ENCODE results near the gene CLEC1B.
"Not testable (repeated sequence)": the region's sequence is repeated elsewhere in the genome, so short reads cannot be mapped to it uniquely, and the experiment has no call there.

CLEC1B gene

GRCh38 chr12:9973949-9974348 is 25.0 kb downstream of the CLEC1B start:
- DNase-seq, result no peak

DNA sequence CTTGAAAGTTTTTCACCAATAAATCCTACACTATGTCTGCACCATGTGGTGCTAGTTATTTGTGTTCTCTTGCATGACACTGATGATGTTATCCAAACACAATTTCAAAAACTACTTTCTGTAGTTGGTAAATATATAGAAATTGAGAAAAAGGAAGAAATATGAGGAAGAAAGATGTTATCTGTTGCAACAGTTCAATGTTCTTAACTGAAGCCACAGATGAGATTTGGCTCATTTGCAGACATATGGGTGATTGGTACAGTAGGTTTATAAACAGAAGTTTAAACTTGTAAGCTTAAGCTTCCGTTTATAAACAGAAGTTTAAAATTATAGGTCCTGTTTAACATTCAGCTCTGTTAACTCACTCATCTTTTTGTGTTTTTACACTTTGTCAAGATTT is 27.7 kb downstream of the CLEC1B start, which contains the start of gene CLEC12A:
Gene CLEC12A, plus strand, starts transcription at position 229 of the 400 bp plus-strand sequence. CDS start 188 bp downstream, outside the sequence.
- DNase-seq, result no peak

DNA sequence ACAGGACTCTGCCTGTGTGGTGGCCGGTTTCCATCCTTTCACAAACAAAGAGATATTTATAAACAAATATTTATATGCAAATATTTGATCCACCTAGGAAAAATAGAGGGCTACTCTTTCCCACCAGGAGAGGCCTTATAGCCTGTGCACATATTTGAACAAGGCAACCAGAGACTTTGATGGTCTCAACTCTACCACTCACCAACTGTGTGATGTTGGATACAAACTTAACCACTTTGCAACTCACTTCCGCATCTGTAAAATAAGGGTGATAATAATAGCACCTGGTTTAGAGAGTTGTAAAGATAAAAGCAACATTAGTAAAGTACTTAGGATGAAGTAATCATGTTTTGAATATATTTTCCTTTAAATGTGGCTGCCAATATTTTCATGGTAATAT is 29.2 kb downstream of the CLEC1B start:
- DNase-seq, result no peak

- DNase-seq, result no peak
Observed at GRCh38 chr12:9961901-9962300, 37.0 kb downstream of the CLEC1B start.

DNA sequence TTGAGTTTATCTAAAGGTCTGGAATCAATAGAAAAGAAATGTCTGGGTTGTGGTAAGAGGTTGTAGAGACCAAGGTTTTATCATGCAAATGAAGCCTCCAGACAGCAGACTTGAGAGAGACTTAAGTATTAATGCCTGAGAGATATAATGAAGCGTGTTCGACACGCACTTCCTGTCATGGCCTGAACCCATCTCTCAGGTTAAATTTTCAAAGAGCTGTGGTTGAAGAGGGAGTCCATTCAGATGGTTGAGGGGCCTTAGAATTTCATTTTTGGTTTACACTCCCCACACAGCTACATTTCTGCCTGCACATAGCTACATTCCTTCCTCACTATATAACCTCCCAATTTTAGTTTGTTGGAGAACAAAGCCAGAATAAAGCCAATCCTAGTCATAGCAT is 37.8 kb downstream of the CLEC1B start:
- no peak for DNase-seq

DNA sequence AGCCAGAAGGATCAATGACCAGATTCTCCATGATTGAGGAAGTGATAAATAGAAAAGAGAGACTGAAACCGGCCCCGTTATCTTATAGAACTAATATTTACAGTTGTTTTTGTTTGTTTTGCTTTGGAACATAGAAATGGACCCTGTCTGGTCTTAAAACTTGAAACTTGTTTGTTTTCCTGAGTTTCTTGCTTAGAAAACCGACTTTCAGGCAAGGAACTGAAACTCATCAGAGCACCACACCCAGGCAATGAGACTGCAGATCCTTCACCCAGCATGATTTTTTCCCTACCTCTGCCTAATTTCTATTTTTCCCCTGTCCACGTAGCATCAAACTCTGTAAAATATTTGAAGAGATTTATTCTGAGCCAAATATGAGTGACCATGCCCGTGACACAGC is 38.3 kb downstream of the CLEC1B start:
- DNase-seq, result no peak

GRCh38 chr12:9957834-9958233 is 41.1 kb downstream of the CLEC1B start:
- no peak for DNase-seq

GRCh38 chr12:9952954-9953729 is 45.8 kb downstream of the CLEC1B start:
- DNase-seq, result not testable (repeated sequence)

DNA sequence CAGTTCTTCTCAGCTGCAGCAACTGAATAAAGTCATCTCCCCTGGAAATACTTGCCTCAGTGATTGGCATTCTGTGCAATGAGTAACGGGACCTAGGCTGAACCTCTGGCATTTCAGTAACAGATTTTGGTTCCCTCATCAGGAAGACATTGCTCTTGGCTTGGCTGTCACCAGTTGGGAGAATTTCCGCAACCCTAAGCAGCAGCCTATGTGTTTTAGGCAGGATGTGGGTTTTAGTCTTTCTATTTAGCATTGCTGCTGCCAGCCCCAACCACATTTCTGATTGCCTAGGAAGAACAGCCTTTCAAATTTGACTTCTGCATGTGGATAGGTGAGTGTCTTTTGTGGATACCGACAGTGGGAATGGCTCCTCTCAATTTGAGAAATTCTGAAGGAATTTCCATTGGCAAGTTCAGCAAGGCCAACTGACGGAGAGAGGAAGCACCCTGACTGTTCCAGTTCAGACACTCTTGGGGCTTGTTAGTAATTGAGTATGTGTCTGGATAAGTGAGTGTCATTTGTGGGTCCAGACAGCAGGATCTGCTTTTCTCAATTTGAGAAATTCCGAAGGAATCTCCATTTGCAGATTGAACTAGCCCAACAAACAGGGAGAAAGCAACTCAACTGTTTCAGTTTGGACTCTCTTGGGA is 47.8 kb downstream of the CLEC1B start:
- DNase-seq, result no peak

DNA sequence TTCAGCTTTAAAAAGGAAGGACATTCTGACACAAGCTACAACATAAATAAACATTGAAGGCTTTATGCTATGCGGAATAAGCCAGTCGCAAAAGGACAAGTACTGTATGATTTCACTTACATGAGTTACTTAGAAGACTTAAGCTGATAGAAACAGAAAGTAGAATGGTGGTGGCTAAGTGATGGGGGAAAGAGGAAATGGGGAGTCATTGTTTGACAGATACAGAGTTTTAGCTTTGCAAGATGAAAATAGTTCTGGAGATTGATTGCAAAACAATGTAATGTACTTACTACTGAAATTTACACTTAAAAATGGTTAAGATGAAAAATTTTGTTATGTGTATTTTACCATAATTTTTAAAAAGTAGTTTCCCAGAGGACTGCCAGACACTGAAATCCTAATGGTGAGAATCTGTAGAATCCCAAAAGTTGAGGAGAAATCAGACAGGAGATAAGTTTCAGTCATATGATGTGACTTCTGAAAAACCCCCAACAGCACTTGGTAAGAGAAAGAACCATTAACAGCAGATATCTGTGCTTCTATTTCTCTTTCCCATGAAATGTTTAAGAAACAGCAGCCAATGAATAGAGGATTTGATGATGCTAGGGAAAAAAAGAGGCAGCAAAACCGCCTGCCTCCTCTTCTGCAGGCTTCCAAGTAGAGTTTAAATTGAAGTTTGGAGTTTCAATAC is 50.2 kb downstream of the CLEC1B start:
- no peak for DNase-seq

- no peak for DNase-seq
Observed at GRCh38 chr12:9947674-9948073, 51.2 kb downstream of the CLEC1B start.

DNA sequence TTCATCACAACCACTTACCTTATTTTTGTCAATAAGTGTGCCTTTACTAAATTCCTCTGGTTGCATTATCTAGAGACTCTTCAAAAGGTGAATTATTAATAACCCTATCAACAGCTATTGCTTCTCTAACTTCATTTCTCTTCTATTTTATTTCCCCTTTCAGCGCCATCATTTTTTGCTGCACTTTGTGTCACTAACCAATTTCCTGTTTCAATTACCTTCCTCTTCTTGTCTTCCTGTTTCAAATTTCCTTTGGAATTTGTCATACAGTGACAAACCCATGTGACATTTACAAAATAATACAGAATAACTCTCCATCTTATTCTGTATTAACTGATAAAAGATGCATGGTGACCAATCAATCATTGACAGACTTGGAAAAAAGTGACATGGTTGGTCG is 54.5 kb downstream of the CLEC1B start:
- no peak for DNase-seq

GRCh38 chr12:9943240-9943639 is 55.7 kb downstream of the CLEC1B start:
- no peak for DNase-seq
